HG02759 (cell line): ENCODE data around the gene TAF6.

Experiments used
- ATAC-seq: cut with Tn5 transposase; IDR thresholded peaks from one replicate; pipeline ENCODE4 v1.9.1; 2021; ENCODE audit warnings: mild to moderate bottlenecking, moderate library complexity; ENCODE audit not compliant: unreplicated experiment

TAF6 gene

DNA sequence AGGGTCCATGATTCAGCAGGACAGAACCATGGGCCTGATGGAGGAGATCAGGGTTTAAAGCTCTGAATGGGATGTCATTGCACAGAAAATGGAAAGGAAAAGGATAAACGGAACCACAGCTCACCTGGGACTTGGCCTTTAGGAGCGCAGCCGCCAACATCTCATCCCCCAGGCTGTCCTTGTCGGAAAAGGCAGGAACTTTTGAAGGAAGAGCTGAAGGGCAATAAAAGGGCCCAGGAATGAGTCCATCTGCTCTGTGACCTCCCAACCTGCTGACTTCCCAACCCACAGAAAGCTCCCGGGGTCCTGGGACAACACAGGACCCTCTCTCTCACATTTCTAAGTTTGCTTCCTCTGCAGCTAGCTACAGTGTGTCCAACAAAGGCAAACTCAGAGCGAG is 43.7 kb downstream of the TAF6 start:
- ATAC-seq: no peak

DNA sequence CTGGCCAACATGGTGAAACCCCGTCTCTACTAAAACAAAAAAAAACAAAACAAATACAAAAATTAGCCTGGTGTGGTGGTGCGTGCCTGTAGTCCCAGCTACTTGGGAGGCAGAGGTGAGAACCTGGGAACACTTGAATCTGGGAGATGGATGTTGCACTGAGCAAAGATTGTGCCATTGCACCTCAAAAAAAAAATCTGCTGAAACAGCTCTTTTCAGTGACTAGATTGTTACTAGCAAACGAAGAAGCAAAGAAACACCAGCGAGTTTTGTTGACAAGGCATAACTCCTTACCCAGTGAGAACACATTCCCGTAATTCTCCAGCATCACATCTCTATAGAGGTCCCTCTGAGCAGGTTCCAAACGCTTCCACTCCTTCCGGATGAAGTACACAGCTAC is 44.3 kb downstream of the TAF6 start:
- no peak for ATAC-seq

DNA sequence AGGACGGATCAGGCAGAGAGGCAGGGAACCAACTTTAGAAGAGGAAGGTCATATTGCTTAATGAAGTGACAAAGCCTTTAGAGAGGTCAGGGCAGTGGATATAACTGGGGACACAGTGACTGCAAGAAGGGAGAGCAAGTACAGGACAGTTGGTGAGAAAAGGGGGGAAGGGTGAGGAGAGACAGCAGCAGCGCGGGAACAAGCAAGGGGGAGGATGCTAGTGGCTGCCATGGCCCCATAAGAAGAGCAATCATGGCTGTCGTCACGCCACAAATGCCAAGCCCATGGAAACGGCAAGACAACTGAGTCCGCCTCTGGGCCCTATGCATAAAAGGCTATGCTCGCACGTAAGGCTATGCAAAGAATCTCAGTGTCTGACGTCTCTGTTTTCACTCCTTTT is 46.7 kb downstream of the TAF6 start:
- no peak for ATAC-seq

DNA sequence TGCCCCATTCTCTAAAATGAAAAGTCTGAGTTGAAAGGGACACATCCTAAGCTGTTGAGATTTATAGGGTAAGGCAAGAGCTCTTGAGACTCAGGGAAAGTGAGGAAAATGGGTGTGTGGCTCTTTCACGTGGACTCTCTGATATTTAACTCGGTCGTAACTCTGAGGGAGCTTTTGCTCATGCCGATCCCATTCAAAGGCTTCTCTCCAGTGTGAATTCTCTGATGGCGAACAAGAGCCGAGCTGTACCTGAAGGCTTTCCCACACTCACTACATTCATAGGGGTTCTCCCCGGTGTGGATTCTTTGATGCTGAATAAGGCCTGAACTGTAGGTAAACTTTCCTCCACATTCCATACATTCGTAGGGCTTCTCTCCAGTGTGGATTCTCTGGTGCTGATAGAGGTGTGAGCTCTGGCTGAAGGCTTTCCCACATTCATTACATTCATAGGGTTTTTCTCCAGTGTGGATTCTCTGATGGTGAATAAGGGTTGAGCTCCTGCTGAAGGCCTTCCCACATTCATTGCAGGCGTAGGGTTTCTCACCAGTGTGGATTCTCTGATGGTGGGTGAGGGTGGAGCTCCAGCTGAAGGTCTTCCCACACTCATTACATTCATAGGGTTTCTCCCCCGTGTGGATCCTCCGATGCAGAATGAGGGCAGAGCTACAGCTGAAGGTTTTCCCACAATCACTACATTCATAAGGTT is 48.0 kb downstream of the TAF6 start:
- ATAC-seq: no peak

DNA sequence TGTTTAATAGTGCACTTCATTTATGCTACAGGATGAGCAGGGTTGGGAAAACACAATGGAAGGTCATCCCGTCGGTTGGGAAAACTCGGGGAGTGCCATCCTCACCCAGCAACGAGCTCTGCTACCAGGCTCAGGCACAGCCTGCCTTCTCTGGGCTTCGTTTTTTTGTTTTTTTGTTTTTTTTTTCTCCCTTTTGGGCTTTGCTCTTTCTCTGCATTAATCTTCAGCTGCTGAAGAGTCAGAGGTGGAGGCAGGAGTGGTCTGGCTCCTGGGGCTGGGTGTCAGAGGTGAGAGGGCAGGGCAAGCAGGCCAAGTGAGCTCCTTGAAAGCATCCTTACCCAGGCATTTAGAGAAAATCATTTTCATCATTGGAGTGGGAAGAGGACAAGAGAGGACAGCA is 49.2 kb downstream of the TAF6 start:
- no peak for ATAC-seq

DNA sequence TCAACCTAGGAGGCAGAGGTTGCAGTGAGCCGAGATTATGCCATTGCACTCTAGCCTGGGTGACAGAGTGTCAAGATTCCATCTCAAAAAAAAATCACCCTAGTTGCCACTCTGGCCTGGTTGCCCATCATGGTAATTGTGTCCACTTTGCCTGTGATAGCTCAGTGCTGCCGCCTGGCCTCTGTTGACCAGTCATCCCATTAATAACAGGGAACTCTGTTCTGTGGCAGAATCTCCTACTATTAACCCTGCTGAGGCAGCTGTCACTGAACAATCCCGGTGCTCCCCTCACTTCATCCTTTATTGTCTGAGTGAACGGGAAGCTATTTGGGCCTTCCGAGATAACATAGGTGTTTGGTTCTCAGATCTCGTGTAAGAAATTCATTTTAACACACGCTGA is 52.2 kb downstream of the TAF6 start:
- ATAC-seq: no peak

DNA sequence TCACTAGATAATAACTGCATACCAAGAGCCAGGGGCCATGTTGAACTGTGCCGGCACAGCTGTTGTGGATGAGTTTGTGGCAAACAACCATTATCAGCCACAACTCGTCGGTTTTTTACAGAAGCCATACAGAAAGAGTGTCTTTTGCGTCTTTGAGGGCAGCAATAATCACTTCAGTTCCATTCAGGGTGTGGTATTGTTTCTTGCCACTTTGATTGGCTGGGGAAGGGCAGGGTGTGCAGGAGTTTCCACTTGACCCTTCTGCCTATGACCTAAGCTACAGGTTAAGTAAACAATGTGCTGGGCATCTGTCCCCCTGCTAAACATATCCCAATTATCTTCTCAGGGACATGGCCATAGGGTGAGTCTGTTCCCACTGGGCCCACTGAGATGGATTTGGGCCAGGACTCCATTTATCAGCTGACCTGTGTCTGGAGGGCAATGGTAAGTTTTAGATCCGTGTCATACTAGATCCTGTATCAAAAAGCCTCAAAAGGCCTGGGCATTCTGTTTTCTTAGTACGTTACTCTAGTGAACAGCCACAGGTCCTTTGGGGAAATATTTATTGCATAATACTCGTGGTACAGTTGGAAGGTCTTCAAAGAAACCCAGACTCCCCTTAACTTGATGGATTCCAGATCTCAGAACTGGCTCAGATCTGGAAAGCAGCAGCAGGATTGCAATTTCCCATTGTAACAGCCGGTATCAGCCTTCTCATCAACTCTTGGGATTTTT is 53.5 kb downstream of the TAF6 start:
- ATAC-seq: no peak

DNA sequence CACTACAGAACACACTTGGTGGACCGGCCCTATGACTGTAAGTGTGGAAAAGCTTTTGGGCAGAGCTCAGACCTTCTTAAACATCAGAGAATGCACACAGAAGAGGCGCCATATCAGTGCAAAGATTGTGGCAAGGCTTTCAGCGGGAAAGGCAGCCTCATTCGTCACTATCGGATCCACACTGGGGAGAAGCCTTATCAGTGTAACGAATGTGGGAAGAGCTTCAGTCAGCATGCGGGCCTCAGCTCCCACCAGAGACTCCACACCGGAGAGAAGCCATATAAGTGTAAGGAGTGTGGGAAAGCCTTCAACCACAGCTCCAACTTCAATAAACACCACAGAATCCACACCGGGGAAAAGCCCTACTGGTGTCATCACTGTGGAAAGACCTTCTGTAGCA is 55.0 kb downstream of the TAF6 start:
- ATAC-seq: no peak

DNA sequence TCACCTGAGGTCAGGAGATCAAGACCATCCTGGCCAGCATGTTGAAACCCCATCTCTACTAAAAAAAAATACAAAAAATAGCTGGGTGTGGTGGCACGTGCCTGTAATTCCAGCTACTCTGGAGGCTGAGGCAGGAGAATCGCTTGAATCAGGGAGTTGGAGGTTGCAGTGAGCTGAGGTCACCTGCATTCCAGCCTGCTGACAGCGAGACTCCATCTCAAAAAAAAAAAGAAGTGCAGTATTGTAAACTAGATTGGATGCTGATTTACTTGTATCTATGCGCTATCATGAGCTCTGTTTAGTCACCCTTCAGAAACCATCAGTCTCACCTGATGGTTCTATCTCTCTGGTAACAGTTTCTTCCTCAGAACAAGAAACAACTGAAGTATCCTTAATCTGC is 55.8 kb downstream of the TAF6 start:
- no peak for ATAC-seq

DNA sequence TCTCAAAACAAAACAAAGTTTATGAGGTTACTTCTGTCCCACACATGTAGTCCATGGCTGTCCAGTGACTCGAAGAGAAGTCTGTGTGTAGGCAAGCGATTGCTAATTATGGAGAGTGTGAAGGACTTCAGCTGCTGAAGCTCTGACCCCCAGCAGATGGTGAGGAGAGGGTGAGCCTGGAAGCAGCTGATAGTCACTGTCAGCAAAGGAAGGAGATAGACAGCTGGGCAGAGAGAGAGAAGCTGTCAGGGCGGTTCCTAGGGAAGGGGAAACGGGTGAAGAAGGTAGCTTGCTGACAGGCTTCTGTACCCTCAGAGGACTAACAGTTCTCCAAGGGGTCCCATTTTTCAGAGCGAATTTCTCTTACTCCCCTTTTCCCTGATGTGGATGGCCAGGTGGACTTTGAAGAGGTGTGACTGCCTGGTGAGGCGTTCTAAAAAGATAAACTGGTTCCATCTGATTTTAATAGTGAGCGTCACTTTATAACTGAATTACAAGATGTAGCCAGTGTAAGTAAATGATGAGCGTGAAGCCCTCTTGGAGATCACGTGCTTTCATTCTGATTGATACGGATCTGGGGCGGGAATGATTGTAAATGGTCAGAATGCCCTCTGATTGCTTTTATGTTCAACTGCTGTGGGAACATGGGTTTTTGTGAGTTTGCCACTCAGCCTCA is 57.5 kb downstream of the TAF6 start:
- no peak for ATAC-seq

DNA sequence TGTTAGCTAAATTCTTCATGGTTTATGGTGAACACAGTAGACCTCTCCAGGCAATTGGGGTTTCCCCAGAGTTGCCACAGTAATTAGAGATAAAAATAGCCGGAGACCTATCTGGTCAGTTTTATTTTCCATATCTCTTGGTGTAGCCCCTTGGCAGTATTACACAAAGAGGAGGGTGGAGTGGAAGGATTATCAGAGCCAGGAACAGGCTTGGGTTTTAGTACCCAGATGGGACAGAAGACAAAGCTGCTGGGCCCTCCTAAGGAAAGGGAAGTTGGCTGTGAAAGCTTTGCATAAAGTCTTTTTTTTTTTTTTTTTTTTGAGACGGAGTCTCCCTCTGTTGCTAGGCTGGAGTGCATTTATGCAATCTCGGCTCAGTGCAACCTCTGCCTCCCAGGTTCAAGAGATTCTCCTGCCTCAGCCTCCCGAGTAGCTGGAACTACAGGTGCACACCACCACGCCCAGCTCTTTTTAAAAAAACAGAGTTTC is 59.9 kb downstream of the TAF6 start:
- no peak for ATAC-seq
